C4-2B (cell line): ENCODE measurements around the gene PPEF2.

Experiments used
- H3K27ac ChIP-seq: fragments of 450-650 bp; 2 replicates; pipeline ENCODE4 v1.5.1; 2017
- ZFX ChIP-seq: fragments of 450-650 bp; IDR thresholded peaks from 2 replicates; pipeline ENCODE4 v1.6.1; 2017
- TF ChIP-seq, protein P1 (sequence below): fragments of 450-650 bp; conservative IDR thresholded peaks from 2 replicates; pipeline ENCODE4 v1.5.1; 2017; ENCODE audit warnings: mild to moderate bottlenecking

PPEF2 gene, protein sequence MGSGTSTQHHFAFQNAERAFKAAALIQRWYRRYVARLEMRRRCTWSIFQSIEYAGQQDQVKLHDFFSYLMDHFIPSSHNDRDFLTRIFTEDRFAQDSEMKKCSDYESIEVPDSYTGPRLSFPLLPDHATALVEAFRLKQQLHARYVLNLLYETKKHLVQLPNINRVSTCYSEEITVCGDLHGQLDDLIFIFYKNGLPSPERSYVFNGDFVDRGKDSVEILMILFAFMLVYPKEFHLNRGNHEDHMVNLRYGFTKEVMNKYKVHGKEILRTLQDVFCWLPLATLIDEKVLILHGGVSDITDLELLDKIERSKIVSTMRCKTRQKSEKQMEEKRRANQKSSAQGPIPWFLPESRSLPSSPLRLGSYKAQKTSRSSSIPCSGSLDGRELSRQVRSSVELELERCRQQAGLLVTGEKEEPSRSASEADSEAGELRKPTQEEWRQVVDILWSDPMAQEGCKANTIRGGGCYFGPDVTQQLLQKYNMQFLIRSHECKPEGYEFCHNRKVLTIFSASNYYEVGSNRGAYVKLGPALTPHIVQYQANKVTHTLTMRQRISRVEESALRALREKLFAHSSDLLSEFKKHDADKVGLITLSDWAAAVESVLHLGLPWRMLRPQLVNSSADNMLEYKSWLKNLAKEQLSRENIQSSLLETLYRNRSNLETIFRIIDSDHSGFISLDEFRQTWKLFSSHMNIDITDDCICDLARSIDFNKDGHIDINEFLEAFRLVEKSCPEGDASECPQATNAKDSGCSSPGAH

DNA sequence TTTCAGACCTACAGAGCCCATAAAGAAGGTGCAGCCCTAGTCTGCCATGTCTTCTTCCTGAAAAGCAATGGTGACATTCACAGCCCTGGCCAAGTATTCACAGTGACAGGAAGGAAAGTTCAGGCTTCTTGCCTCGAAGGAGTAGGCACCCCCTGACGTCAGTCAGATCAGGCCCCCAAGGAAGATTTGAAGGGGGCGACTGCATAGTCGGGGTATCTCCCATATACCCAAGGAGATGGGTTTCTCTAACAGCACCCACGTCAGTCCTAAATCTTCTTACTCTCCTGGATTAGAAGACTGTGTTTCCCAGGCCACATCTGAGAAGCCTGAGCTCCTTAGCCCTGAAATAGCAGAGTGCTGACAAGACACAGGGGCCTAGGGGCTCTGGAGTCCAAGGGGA is at the start of gene PPEF2:
Gene PPEF2 (minus strand): TSS at position 101 of the 400 bp plus-strand sequence. CDS start 6,127 bp downstream, outside the sequence.
- H3K27ac ChIP-seq, result no peak within 1 kb of the TSS
- no peak for TF ChIP-seq ZFX
- TF ChIP-seq, protein P1, sequence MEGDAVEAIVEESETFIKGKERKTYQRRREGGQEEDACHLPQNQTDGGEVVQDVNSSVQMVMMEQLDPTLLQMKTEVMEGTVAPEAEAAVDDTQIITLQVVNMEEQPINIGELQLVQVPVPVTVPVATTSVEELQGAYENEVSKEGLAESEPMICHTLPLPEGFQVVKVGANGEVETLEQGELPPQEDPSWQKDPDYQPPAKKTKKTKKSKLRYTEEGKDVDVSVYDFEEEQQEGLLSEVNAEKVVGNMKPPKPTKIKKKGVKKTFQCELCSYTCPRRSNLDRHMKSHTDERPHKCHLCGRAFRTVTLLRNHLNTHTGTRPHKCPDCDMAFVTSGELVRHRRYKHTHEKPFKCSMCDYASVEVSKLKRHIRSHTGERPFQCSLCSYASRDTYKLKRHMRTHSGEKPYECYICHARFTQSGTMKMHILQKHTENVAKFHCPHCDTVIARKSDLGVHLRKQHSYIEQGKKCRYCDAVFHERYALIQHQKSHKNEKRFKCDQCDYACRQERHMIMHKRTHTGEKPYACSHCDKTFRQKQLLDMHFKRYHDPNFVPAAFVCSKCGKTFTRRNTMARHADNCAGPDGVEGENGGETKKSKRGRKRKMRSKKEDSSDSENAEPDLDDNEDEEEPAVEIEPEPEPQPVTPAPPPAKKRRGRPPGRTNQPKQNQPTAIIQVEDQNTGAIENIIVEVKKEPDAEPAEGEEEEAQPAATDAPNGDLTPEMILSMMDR, result no peak

DNA sequence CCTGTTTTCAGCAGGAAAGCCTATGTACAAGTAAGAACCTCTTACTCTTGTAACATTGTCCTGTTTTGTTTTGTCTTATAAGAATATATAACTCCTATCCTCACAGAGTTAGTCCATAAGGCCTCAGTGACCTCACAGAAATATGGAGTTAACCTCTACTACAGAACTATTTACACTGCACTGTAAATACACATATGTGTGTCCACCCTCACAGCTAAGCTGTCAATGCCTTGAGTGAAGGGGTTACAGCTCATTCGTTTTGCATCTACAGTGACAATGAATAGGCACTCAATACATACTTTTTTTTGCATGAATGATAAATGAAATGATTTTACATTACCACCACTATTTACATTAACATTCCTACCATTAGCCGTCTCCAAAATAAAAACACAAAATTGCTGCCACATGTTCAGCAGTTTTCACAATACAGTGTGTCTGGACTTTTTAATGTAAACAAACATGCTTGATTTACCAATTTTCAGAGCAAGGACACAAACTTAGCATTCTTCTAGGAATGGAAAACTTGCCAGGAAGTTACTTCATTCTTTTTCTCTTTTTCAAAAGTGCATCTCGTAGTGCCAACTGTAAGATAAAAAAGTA is 48.1 kb upstream of the PPEF2 start:
- TF ChIP-seq, protein P1, result no peak
- no peak for TF ChIP-seq ZFX

DNA sequence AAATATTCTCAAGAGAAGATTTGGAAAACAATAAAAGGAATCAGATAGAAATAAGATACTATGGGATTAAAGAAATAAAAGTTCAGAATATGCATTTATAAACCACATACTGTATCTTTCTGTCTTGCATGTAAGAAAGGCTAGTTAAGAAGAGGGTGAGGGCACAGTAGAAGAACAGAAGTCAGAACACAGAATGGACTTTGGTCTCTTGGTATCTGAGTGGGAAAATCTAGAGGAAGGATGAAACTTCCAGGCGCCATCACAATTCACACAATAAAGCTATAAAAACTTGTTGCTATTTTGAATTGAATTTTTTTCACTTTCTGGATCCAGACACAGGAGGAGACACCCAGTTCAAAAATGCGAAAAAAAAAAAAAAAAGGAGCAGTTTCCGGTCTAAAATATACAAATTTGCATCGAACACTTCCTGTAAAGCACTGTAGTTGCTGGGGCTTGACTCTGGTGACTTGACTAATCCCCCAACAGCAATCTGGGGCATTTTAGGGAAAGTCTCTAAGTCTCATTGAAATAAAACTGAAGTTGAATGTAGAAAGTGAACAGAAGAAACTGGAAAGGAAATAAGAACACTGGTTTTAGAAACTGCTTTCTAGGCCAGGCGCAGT is 46.7 kb upstream of the PPEF2 start:
- H3K27ac ChIP-seq, result no peak overlapping the region
- TF ChIP-seq, protein P1, result no peak
- TF ChIP-seq ZFX, result no peak

More for the DNA sequence above, 48.1 kb upstream of the PPEF2 start:
- no peak overlapping the region for H3K27ac ChIP-seq

DNA sequence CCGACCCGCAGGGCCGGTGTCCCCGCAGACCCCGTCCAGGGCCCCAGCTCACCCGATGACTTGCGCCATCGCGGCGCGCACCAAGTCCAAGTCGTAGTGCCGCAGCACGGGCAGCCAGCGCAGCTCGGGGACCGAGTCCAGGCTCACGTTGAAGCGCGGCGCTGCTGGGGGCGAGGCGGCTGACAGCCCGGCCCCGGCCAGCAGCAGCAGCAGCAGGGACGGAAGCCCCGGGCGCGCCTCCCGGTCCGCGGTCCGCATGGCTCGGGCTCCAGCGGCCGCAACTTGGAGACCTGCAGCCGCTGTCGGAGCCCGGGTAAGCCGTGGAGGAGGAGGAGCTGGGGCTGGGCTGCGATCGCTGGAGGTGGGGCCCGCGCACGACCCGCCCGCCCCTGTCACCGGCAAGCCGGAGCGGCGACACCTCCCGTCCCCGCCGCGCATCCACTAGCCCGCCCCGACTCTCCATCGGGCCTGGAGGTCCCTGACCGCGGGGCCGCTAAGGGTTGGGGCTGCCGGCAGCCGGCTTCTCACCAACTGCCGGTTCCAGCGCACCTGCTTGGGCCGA is 38.5 kb upstream of the PPEF2 start, which contains the start of gene NAAA:
Gene NAAA (minus strand): TSS at position 322 of the 562 bp plus-strand sequence. CDS start 64 bp downstream, at position 258.
- TF ChIP-seq, protein P1, result no peak
- TF ChIP-seq ZFX, result peak; percentile 50
- peak within 1 kb of the TSS; percentile 98 for H3K27ac ChIP-seq

DNA sequence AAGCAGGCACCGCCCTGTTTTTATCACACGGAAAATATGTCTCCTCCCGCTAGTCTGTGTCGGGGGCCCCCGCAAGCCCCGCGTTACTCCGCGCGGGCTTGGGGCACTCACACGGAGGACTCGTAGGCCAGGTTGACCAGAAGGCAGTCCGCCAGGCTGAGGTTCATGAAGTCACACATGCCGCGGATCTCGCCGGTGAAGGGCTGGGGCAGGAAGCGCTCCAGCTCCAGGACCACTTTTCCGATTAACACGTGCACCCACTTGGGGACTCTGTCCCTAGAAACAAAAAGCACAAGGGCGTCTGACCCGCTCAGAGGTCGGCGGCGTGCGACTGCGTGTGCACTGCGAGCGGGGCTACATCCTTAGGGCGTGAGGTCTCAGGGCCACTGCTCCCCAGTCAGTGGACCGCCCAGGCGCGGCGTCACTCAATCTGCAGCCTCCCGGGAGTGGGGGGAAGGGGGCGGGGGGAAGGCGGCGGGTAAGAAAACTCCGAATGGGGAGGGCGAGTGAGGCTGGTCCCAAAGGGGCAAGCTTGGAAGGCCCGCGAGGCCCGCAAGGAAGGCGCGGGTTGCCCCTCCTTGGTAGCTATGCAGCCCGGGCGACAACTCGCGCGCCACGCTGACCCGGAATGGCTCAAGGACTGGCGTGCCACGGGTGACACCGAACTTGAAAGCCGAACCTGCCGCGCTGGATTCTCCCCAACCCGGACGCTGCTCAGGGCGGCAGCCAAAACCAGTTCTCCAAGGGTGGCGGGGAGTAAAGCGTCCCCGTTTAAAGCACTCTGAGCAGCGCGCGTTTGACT is 37.8 kb upstream of the PPEF2 start:
- TF ChIP-seq ZFX, result no peak
- TF ChIP-seq, protein P1, result no peak
- H3K27ac ChIP-seq, result peak overlapping the region; percentile 98

DNA sequence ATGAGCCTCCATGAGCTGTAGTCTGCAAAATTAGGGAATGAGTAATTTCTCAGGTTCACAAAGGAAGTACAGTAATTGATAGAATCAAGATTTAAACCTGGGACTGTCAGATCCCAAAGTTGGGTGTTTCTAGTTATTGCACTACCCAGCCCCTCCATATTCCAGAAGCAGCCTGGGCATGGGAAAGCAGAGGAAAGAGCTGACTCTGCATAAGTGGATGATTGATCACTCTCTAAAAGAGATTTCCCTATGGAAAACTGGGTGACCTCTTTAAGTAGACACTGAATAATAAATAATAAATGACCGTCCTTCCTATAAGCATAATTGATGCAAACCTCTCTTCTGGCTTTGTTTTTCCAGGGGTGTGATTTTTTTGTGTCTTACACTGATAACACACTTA is 33.4 kb upstream of the PPEF2 start:
- no peak overlapping the region for H3K27ac ChIP-seq
- TF ChIP-seq ZFX, result no peak
- TF ChIP-seq, protein P1, result no peak
